Effector memory CD4-positive, alpha-beta T cell (primary cell): ENCODE measurements around the gene ELAC2.

Source experiments
- DNase-seq, 3 donors: peaks; one replicate each; pipeline ENCODE4 v3.0.0-alpha.2; 2020
- H3K27ac ChIP-seq: 2 replicates; pipeline ENCODE4 v1.7.0; 2013; ENCODE audit warnings: mild to moderate bottlenecking, low read length, moderate library complexity; ENCODE audit not compliant: insufficient read depth, poor library complexity, severe bottlenecking
- H3K27me3 ChIP-seq: replicated peaks from 2 replicates; pipeline ENCODE4 v1.7.0; 2013; ENCODE audit warnings: mild to moderate bottlenecking, low read length; ENCODE audit not compliant: insufficient read depth, control insufficient read depth, poor library complexity, severe bottlenecking
- H3K36me3 ChIP-seq: 2 replicates; pipeline ENCODE4 v1.7.0; 2013; ENCODE audit warnings: mild to moderate bottlenecking, low read length, moderate library complexity; ENCODE audit not compliant: control insufficient read depth, insufficient read depth
- H3K4me1 ChIP-seq: 2 replicates; pipeline ENCODE4 v1.7.0; 2013; ENCODE audit warnings: low read length, mild to moderate bottlenecking; ENCODE audit not compliant: control insufficient read depth, insufficient read depth, poor library complexity, severe bottlenecking
- H3K4me3 ChIP-seq: 2 replicates; pipeline ENCODE4 v1.7.0; 2013; ENCODE audit warnings: low read length, low read depth, mild to moderate bottlenecking; ENCODE audit not compliant: insufficient read depth, poor library complexity, severe bottlenecking
- H3K9me3 ChIP-seq: 2 replicates; pipeline ENCODE4 v1.7.0; 2013; ENCODE audit warnings: mild to moderate bottlenecking, low read length, moderate library complexity; ENCODE audit not compliant: control insufficient read depth

ELAC2 gene

GRCh38 chr17:13036751-13037150 is 18.9 kb upstream of the ELAC2 start:
- Histone ChIP-seq H3K27ac (no peak overlapping the region), H3K9me3 (no peaks in the 10 kb centered on the region), H3K27me3 (no peaks in the 10 kb centered on the region), H3K36me3 (no peaks in the 10 kb centered on the region), H3K4me1 (no peaks in the 10 kb centered on the region), H3K4me3 (no peak overlapping the region)
- DNase-seq, result no peak

- no peak for DNase-seq
- Histone ChIP-seq H3K27ac (no peak overlapping the region), H3K4me1 (no peaks in the 10 kb centered on the region), H3K36me3 (no peaks in the 10 kb centered on the region), H3K9me3 (no peaks in the 10 kb centered on the region), H3K27me3 (no peaks in the 10 kb centered on the region), H3K4me3 (no peak overlapping the region)
These were observed 17.6 kb upstream of the ELAC2 start for GRCh38 chr17:13035420-13035819.

GRCh38 chr17:13031718-13032350 is 14.0 kb upstream of the ELAC2 start:
- no peaks in the 10 kb centered on the region for H3K9me3 ChIP-seq
- H3K4me3 ChIP-seq, result no peak overlapping the region
- no peaks in the 10 kb centered on the region for H3K36me3 ChIP-seq
- no peaks in the 10 kb centered on the region for H3K4me1 ChIP-seq
- peak in 2 of 3 donors; percentile 9 to 23 for DNase-seq
- H3K27me3 ChIP-seq, result no peaks in the 10 kb centered on the region
- H3K27ac ChIP-seq, result no peak overlapping the region

- Histone ChIP-seq H3K4me3 (no peak overlapping the region), H3K27ac (no peak overlapping the region), H3K27me3 (no peaks in the 10 kb centered on the region), H3K4me1 (no peaks in the 10 kb centered on the region), H3K9me3 (no peaks in the 10 kb centered on the region), H3K36me3 (no peaks in the 10 kb centered on the region)
- peak in 2 of 3 donors; percentile 6 to 22 for DNase-seq
These were observed 12.9 kb upstream of the ELAC2 start for GRCh38 chr17:13030459-13031300.

- H3K4me3 ChIP-seq, result no peak overlapping the region
These were observed 12.2 kb upstream of the ELAC2 start for GRCh38 chr17:13030056-13030455.

GRCh38 chr17:13029340-13029739 is 11.5 kb upstream of the ELAC2 start:
- H3K9me3 ChIP-seq, result no peaks in the 10 kb centered on the region
- H3K4me1 ChIP-seq, result no peaks in the 10 kb centered on the region
- DNase-seq, result no peak
- no peak overlapping the region for H3K27ac ChIP-seq
- H3K4me3 ChIP-seq, result no peak overlapping the region
- no peaks in the 10 kb centered on the region for H3K36me3 ChIP-seq
- no peaks in the 10 kb centered on the region for H3K27me3 ChIP-seq

More at GRCh38 chr17:13030056-13030455, 12.2 kb upstream of the ELAC2 start:
- no peaks in the 10 kb centered on the region for H3K27me3 ChIP-seq
- no peaks in the 10 kb centered on the region for H3K36me3 ChIP-seq
- H3K27ac ChIP-seq, result no peak overlapping the region
- DNase-seq, result no peak
- H3K9me3 ChIP-seq, result no peaks in the 10 kb centered on the region
- no peaks in the 10 kb centered on the region for H3K4me1 ChIP-seq

GRCh38 chr17:13027246-13027645 is 9.4 kb upstream of the ELAC2 start:
- H3K27me3 ChIP-seq, result no peaks in the 10 kb centered on the region
- no peaks in the 10 kb centered on the region for H3K36me3 ChIP-seq
- no peaks in the 10 kb centered on the region for H3K4me1 ChIP-seq
- H3K27ac ChIP-seq, result no peak overlapping the region
- H3K4me3 ChIP-seq, result no peak overlapping the region
- no peak for DNase-seq
- no peaks in the 10 kb centered on the region for H3K9me3 ChIP-seq

GRCh38 chr17:13025687-13026086 is 7.9 kb upstream of the ELAC2 start:
- Histone ChIP-seq H3K4me1 (no peaks in the 10 kb centered on the region), H3K27me3 (no peaks in the 10 kb centered on the region), H3K27ac (no peak overlapping the region), H3K9me3 (no peaks in the 10 kb centered on the region), H3K36me3 (no peaks in the 10 kb centered on the region), H3K4me3 (no peak overlapping the region)
- no peak for DNase-seq

- H3K27me3 ChIP-seq, result no peaks in the 10 kb centered on the region
- DNase-seq, result no peak
- no peaks in the 10 kb centered on the region for H3K36me3 ChIP-seq
- H3K4me1 ChIP-seq, result no peaks in the 10 kb centered on the region
- no peak overlapping the region for H3K4me3 ChIP-seq
- no peaks in the 10 kb centered on the region for H3K9me3 ChIP-seq
- no peak overlapping the region for H3K27ac ChIP-seq
These were observed 7.4 kb upstream of the ELAC2 start for GRCh38 chr17:13025258-13025627.

GRCh38 chr17:13024526-13025257 is 6.9 kb upstream of the ELAC2 start:
- H3K27me3 ChIP-seq, result no peaks in the 10 kb centered on the region
- no peaks in the 10 kb centered on the region for H3K9me3 ChIP-seq
- H3K27ac ChIP-seq, result no peak overlapping the region
- H3K4me1 ChIP-seq, result no peaks in the 10 kb centered on the region
- peak; percentile 32 to 52 (median 35) for DNase-seq
- H3K4me3 ChIP-seq, result no peak overlapping the region
- H3K36me3 ChIP-seq, result no peaks in the 10 kb centered on the region
